IMR-90 (cell line): Measurements from ENCODE around the gene TCHP.

Experiments used
- BHLHE40 ChIP-seq: fragments of 150-350 bp; IDR thresholded peaks from 2 replicates; pipeline ENCODE4 v1.6.1; 2016; ENCODE audit warnings: mild to moderate bottlenecking, low read depth, low read length
- CEBPB ChIP-seq: IDR thresholded peaks from 2 replicates; pipeline ENCODE4 v1.6.1; 2012; ENCODE audit warnings: low read depth, low read length, improper control_type of control experiment
- ELK1 ChIP-seq: fragments of 150-350 bp; IDR thresholded peaks from 2 replicates; pipeline ENCODE4 v1.6.1; 2016; ENCODE audit warnings: low read depth, mild to moderate bottlenecking, low read length, moderate library complexity, borderline replicate concordance
- FOS ChIP-seq: fragments of 150-350 bp; IDR thresholded peaks from 2 replicates; pipeline ENCODE4 v1.6.1; 2016; ENCODE audit warnings: low read depth, low read length
- MAFK ChIP-seq: IDR thresholded peaks from 2 replicates; pipeline ENCODE4 v1.6.1; 2012; ENCODE audit warnings: low read depth, low read length, improper control_type of control experiment
- MAZ ChIP-seq: IDR thresholded peaks from 2 replicates; pipeline ENCODE4 v1.6.1; 2012; ENCODE audit warnings: low read depth, mild to moderate bottlenecking, low read length, improper control_type of control experiment, moderate library complexity, borderline replicate concordance
- MXI1 ChIP-seq: IDR thresholded peaks from 2 replicates; pipeline ENCODE4 v1.6.1; 2012; ENCODE audit warnings: low read depth, mild to moderate bottlenecking, low read length, moderate library complexity, borderline replicate concordance
- NFE2L2 ChIP-seq: fragments of 150-350 bp; IDR thresholded peaks from 2 replicates; pipeline ENCODE4 v1.6.1; 2016; ENCODE audit warnings: low read depth, mild to moderate bottlenecking, low read length
- POLR2A ChIP-seq: IDR thresholded peaks from 2 replicates; pipeline ENCODE4 v1.6.1; 2012; ENCODE audit warnings: mild to moderate bottlenecking, low read depth, low read length
- RAD21 ChIP-seq: IDR thresholded peaks from 2 replicates; pipeline ENCODE4 v1.6.1; 2012; ENCODE audit warnings: low read length, improper control_type of control experiment
- RCOR1 ChIP-seq: IDR thresholded peaks from 2 replicates; pipeline ENCODE4 v1.6.1; 2012; ENCODE audit warnings: mild to moderate bottlenecking, low read length, improper control_type of control experiment; ENCODE audit not compliant: insufficient replicate concordance
- RFX5 ChIP-seq: IDR thresholded peaks from 2 replicates; pipeline ENCODE4 v1.8.0; 2012; ENCODE audit warnings: low read depth, mild to moderate bottlenecking, low read length, moderate library complexity
- SMC3 ChIP-seq: fragments of 150-350 bp; IDR thresholded peaks from 2 replicates; pipeline ENCODE4 v1.6.1; 2016; ENCODE audit warnings: low read depth, mild to moderate bottlenecking, antibody characterized with exemption, low read length, moderate library complexity
- TF ChIP-seq, protein P1 (sequence below): conservative IDR thresholded peaks from 2 replicates; pipeline ENCODE4 v1.5.1; 2012; ENCODE audit warnings: mild to moderate bottlenecking, low read depth, low read length, improper control_type of control experiment

- TF ChIP-seq RCOR1 (no peak), ELK1 (no peak), POLR2A (no peak), MAFK (no peak), FOS (no peak), CEBPB (no peak), MXI1 (no peak), RFX5 (no peak), RAD21 (no peak), MAZ (no peak), NFE2L2 (no peak), BHLHE40 (no peak), SMC3 (no peak)
- TF ChIP-seq, protein P1, sequence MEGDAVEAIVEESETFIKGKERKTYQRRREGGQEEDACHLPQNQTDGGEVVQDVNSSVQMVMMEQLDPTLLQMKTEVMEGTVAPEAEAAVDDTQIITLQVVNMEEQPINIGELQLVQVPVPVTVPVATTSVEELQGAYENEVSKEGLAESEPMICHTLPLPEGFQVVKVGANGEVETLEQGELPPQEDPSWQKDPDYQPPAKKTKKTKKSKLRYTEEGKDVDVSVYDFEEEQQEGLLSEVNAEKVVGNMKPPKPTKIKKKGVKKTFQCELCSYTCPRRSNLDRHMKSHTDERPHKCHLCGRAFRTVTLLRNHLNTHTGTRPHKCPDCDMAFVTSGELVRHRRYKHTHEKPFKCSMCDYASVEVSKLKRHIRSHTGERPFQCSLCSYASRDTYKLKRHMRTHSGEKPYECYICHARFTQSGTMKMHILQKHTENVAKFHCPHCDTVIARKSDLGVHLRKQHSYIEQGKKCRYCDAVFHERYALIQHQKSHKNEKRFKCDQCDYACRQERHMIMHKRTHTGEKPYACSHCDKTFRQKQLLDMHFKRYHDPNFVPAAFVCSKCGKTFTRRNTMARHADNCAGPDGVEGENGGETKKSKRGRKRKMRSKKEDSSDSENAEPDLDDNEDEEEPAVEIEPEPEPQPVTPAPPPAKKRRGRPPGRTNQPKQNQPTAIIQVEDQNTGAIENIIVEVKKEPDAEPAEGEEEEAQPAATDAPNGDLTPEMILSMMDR: no peak
Observed at GRCh38 chr12:109947521-109947920, 47.4 kb downstream of the TCHP start.
